Caco-2 (cell line): ENCODE data around the gene PDCD4. TPM values are rescaled to one million over a fixed set of nuclear protein-coding genes. Genes with fewer than 3 reads are reported as not detected.

Experiments used
- BruUV-seq: library from RNA; stranded (reverse); fragments of 400-500 nt; replicated peaks from 2 replicates; lab custom pipeline; 2021; lab: Mats Ljungman, UMichigan
- CTCF ChIA-PET: fragments of 300-600 bp; sonication (Branson Sonifier 250); formaldehyde crosslinking; loops from one replicate; lab custom pipeline; 2022; ENCODE audit warnings: antibody characterized with exemption; lab: Charles Lee
- POLR2A ChIA-PET: fragments of 300-600 bp; sonication (Branson Sonifier 250); formaldehyde crosslinking; loops from one replicate; lab custom pipeline; 2022; ENCODE audit warnings: antibody characterized with exemption; lab: Charles Lee
- DNase-seq, 2 experiments: peaks; one replicate each; pipeline versions ENCODE4 v3.0.0 to v3.0.0-alpha.2; 2020 to 2022
- H3K27me3 ChIP-seq: replicated peaks from 2 replicates; pipeline ENCODE4 v1.6.0; 2011; ENCODE audit warnings: low read length; ENCODE audit not compliant: control insufficient read depth, insufficient read depth
- H3K36me3 ChIP-seq: 2 replicates; pipeline ENCODE4 v1.5.1; 2011; ENCODE audit warnings: low read length; ENCODE audit not compliant: control insufficient read depth, insufficient read depth
- H3K4me1 ChIP-seq: fragments of 250-450 bp; sonication (Bioruptor Pico); 2 replicates; pipeline ENCODE4 v1.5.1; 2020; ENCODE audit warnings: mild to moderate bottlenecking
- H3K4me3 ChIP-seq: 2 replicates; pipeline ENCODE4 v1.5.1; 2011; ENCODE audit warnings: low read depth, mild to moderate bottlenecking, control low read depth, low read length
- H3K9me3 ChIP-seq: fragments of 250-450 bp; sonication (Bioruptor Pico); 2 replicates; pipeline ENCODE4 v1.5.1; 2020; ENCODE audit warnings: mild to moderate bottlenecking, moderate library complexity
- H3K27ac Mint-ChIP-seq: one replicate; pipeline ENCODE4 v1.8.0; 2022; ENCODE audit warnings: mixed read lengths; ENCODE audit not compliant: unreplicated experiment
- H3K27me3 Mint-ChIP-seq: one replicate; pipeline ENCODE4 v1.8.0; 2022; ENCODE audit warnings: mixed read lengths; ENCODE audit not compliant: insufficient read depth, unreplicated experiment
- H3K36me3 Mint-ChIP-seq: one replicate; pipeline ENCODE4 v1.8.0; 2022; ENCODE audit warnings: mild to moderate bottlenecking, mixed read lengths; ENCODE audit not compliant: insufficient read depth, unreplicated experiment
- H3K4me1 Mint-ChIP-seq: one replicate; pipeline ENCODE4 v1.8.0; 2022; ENCODE audit warnings: low read depth, mixed read lengths; ENCODE audit not compliant: unreplicated experiment
- H3K4me3 Mint-ChIP-seq: one replicate; pipeline ENCODE4 v1.8.0; 2022; ENCODE audit warnings: mild to moderate bottlenecking, moderate library complexity, mixed read lengths; ENCODE audit not compliant: unreplicated experiment
- H3K9me3 Mint-ChIP-seq: one replicate; pipeline ENCODE4 v1.8.0; 2022; ENCODE audit warnings: mixed read lengths; ENCODE audit not compliant: unreplicated experiment
- CTCF ChIP-seq, 2 experiments: fragments of 200-600 bp in 1 of 2; IDR thresholded peaks; 1 replicate in 1 of 2; 2 replicates in 1 of 2; pipeline versions ENCODE4 v1.5.1 to v1.8.0; 2011 to 2022; ENCODE audit warnings: antibody characterized with exemption in 1 of 2, control low read depth in 1 of 2, inconsistent platforms in 1 of 2, low read depth in 1 of 2, low read length in 1 of 2, mild to moderate bottlenecking in 1 of 2, moderate library complexity in 1 of 2; ENCODE audit not compliant: insufficient read depth in 1 of 2, severe bottlenecking in 1 of 2, unreplicated experiment in 1 of 2
- intact Hi-C: fragments of 100-400 bp; cut with micrococcal nuclease; formaldehyde crosslinking; loops from one replicate; pipeline ENCODE4 v1.10.0; 2022; ENCODE audit not compliant: unreplicated experiment
- total RNA-seq: library from RNA; stranded (reverse); gene quantifications from 2 replicates; pipeline ENCODE4 v1.2.3, GENCODE V29; 2022

PDCD4 gene
- total RNA-seq, 1 experiment from 2014 or later = 66.1 TPM

DNA sequence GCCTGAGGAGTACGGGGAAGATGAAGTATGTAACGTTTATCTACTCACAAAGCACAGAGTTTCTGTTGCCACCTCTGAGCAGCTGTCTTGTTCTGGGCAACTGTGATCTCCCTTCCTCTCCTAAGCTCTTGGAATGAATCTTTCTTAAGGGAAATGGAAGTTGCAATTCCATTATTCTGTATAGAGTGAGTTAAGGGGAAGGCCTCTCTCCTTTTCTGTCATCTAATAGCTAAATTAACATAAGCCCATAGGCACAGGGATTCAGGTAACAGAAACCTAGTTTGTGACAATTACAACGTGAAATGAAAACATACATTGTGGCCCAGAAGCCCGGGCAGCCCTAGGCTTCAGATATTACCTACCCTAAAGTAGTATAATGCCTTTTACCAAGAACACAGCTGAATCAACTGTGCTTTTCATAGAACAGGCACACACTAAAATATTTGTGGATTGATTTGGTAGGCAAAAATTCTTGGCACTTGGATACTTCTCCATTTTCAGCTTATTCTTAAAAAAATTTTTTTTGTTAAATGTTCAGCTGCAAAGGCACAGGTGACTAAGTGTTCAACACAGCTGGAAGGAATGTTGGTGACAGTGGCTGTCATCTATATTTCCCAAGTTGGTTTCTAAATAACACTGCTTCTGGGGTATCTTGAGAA lies 3.8 kb upstream of the PDCD4 start:
- Mint-ChIP-seq H3K9me3 (no peaks in the 10 kb centered on the region), H3K36me3 (peaks cover 15% of the 10 kb centered on the region), H3K27me3 (no peaks in the 10 kb centered on the region), H3K27ac (no peak overlapping the region), H3K4me1 (peaks cover 23% of the 10 kb centered on the region), H3K4me3 (no peak overlapping the region)
- no peak for DNase-seq
- no peak for TF ChIP-seq CTCF (IDR thresholded peaks at IDR 0.05; ENCODE audit: insufficient read depth in 1 of 2, low read depth in 1 of 2, low read length in 1 of 2, severe bottlenecking in 1 of 2, unreplicated experiment in 1 of 2)
- no peaks in the 10 kb centered on the region for H3K36me3 ChIP-seq
- no peak overlapping the region for H3K4me3 ChIP-seq
- ChIA-PET POLR2A (interaction anchor here (0.5 to 0.6 kb wide), 2 partner anchors 11 to 1506 kb away, joined by 3 read pairs; no protein-coding TSS in a partner anchor), CTCF (interaction anchor here (0.6 to 1.4 kb wide), 2 partner anchors 10 to 472 kb away, joined by 3 read pairs; no protein-coding TSS in a partner anchor)
- H3K9me3 ChIP-seq = no peaks in the 10 kb centered on the region
- H3K4me1 ChIP-seq = peaks cover 3% of the 10 kb centered on the region; the same call in 1 of the 2 replicates
- no TSS peak for BruUV-seq
- H3K27me3 ChIP-seq = no peaks in the 10 kb centered on the region
- intact Hi-C loops = no loop called here

DNA sequence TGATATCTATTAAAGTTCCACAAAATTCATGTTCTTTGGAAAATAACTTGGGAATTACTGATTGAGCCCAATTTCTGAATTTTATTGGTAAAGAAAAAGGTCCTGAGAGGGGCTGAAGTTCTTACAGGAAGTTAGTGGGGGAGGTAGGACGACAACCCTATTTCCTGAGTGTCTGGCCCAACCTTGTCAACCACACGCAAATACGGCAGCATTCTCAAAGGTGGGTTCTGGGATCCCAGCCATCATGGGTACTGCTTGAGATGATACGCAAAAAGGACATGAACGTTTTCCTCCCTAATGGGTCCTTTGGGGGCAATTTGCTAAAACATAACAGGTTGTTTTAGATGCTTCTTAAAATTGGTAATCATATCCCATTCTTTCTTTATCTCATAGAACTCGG lies 2.7 kb upstream of the PDCD4 start:
- no peak overlapping the region for H3K4me3 Mint-ChIP-seq
- intact Hi-C loops = no loop called here
- no peaks in the 10 kb centered on the region for H3K36me3 ChIP-seq
- H3K27ac Mint-ChIP-seq = no peak overlapping the region
- no peaks in the 10 kb centered on the region for H3K27me3 Mint-ChIP-seq
- ChIA-PET POLR2A (no interaction called here), CTCF (no interaction called here)
- H3K36me3 Mint-ChIP-seq = peaks cover 15% of the 10 kb centered on the region
- H3K4me1 Mint-ChIP-seq = peaks cover 23% of the 10 kb centered on the region
- no peaks in the 10 kb centered on the region for H3K9me3 Mint-ChIP-seq
- no peaks in the 10 kb centered on the region for H3K9me3 ChIP-seq
- DNase-seq = no peak
- no peak overlapping the region for H3K4me3 ChIP-seq
- no TSS peak for BruUV-seq
- peaks cover 10% of the 10 kb centered on the region; the same call in 1 of the 2 replicates for H3K4me1 ChIP-seq
- no peak for TF ChIP-seq CTCF (IDR thresholded peaks at IDR 0.05; ENCODE audit: insufficient read depth in 1 of 2, low read depth in 1 of 2, low read length in 1 of 2, severe bottlenecking in 1 of 2, unreplicated experiment in 1 of 2)
- no peaks in the 10 kb centered on the region for H3K27me3 ChIP-seq

- BruUV-seq = no TSS peak
- Histone ChIP-seq H3K27me3 (no peaks in the 10 kb centered on the region), H3K4me1 (peaks cover 10% of the 10 kb centered on the region; the same call in 1 of the 2 replicates), H3K36me3 (no peaks in the 10 kb centered on the region), H3K9me3 (no peaks in the 10 kb centered on the region), H3K4me3 (no peak overlapping the region; the same call in 1 of the 2 replicates)
- ChIA-PET POLR2A (interaction anchor here (0.8 to 1.3 kb wide), 9 partner anchors 10 to 124 kb away, joined by 3 to 32 read pairs (median 9); partner anchors contain the start of genes BBIP1 and SHOC2), CTCF (interaction anchor here (0.8 to 1.0 kb wide), 3 partner anchors 13 to 260 kb away, joined by 3 to 9 read pairs (median 7); no protein-coding TSS in a partner anchor)
- intact Hi-C loops = loop anchor here (1.0 to 5.0 kb wide), 5 partner anchors 14 to 124 kb away; partner anchors contain the start of genes BBIP1 and SHOC2
- no peak for TF ChIP-seq CTCF (IDR thresholded peaks at IDR 0.05; ENCODE audit: insufficient read depth in 1 of 2, low read depth in 1 of 2, low read length in 1 of 2, severe bottlenecking in 1 of 2, unreplicated experiment in 1 of 2)
- Mint-ChIP-seq H3K9me3 (no peaks in the 10 kb centered on the region), H3K27me3 (no peaks in the 10 kb centered on the region), H3K4me3 (peak overlapping the region; percentile 85), H3K27ac (peak overlapping the region; percentile 93), H3K36me3 (peaks cover 15% of the 10 kb centered on the region), H3K4me1 (peaks cover 12% of the 10 kb centered on the region)
- no peak for DNase-seq
These were observed 868 bp upstream of the PDCD4 start for GRCh38 chr10:110870823-110871297.
